Measurements from ENCODE around the gene SUPV3L1.

The SUPV3L1 gene

GRCh38 chr10:69179743-69180524 is at the start of gene SUPV3L1:
Gene SUPV3L1, plus strand, starts transcription at chr10:69180234. Its CDS starts 58 bp downstream, at chr10:69180292.
- TF ChIP-seq EZH2 (IDR thresholded peaks at IDR 0.05; ENCODE audit: borderline replicate concordance, low read length) (no peak), CTCF (IDR thresholded peaks at IDR 0.05; ENCODE audit: low read length) (no peak)
- no peaks in the 10 kb centered on the region for H3K27me3 ChIP-seq (ENCODE audit: insufficient read depth, low read length)
- no peaks in the 10 kb centered on the region for H4K20me1 ChIP-seq (ENCODE audit: insufficient read depth, low read length)
- peak within 1 kb of the TSS; percentile 82 for H3K4me2 ChIP-seq (ENCODE audit: low read length)
- peak within 1 kb of the TSS; percentile 92 for H3K9ac ChIP-seq (ENCODE audit: low read length)
- H3F3A ChIP-seq (ENCODE audit: insufficient read depth, low read length), result no peaks in the 10 kb centered on the region; the same call in 1 of the 2 replicates
- no peak within 1 kb of the TSS for H2AFZ ChIP-seq (ENCODE audit: low read length)
- peak within 1 kb of the TSS; percentile 94 for H3K4me3 ChIP-seq (ENCODE audit: low read depth, low read length, poor library complexity, severe bottlenecking)
- H3K79me2 ChIP-seq (ENCODE audit: insufficient read depth, low read length), result peaks cover 39% of the 10 kb centered on the region
- H3K4me1 ChIP-seq (ENCODE audit: insufficient read depth, low read length, severe bottlenecking), result peaks cover 20% of the 10 kb centered on the region
- peaks cover 11% of the 10 kb centered on the region; the same call in 1 of the 2 replicates for H3K36me3 ChIP-seq (ENCODE audit: insufficient read depth, low read length)
- H3K9me3 ChIP-seq (ENCODE audit: low read length), result no peaks in the 10 kb centered on the region
- peak within 1 kb of the TSS; percentile 84 for H3K27ac ChIP-seq (ENCODE audit: low read depth, low read length, poor library complexity, severe bottlenecking)
- H3K9me2 ChIP-seq (ENCODE audit: low read depth, low read length), result no peaks in the 10 kb centered on the region

GRCh38 chr10:69130251-69130650 is 49.8 kb upstream of the SUPV3L1 start:
- no peaks in the 10 kb centered on the region for H4K20me1 ChIP-seq (ENCODE audit: insufficient read depth, low read length)
- peaks cover 22% of the 10 kb centered on the region for H3K4me1 ChIP-seq (ENCODE audit: insufficient read depth, low read length, severe bottlenecking)
- H3F3A ChIP-seq (ENCODE audit: insufficient read depth, low read length), result no peaks in the 10 kb centered on the region
- H3K9me3 ChIP-seq (ENCODE audit: low read length), result no peaks in the 10 kb centered on the region
- H3K9ac ChIP-seq (ENCODE audit: low read length), result no peak overlapping the region
- no peaks in the 10 kb centered on the region for H3K9me2 ChIP-seq (ENCODE audit: low read depth, low read length)
- H2AFZ ChIP-seq (ENCODE audit: low read length), result no peak overlapping the region
- no peak overlapping the region for H3K4me2 ChIP-seq (ENCODE audit: low read length)
- peaks cover 66% of the 10 kb centered on the region for H3K79me2 ChIP-seq (ENCODE audit: insufficient read depth, low read length)
- H3K4me3 ChIP-seq (ENCODE audit: low read depth, low read length, poor library complexity, severe bottlenecking), result no peak overlapping the region
- TF ChIP-seq CTCF (IDR thresholded peaks at IDR 0.05; ENCODE audit: low read length) (no peak), EZH2 (IDR thresholded peaks at IDR 0.05; ENCODE audit: borderline replicate concordance, low read length) (no peak)
- H3K27ac ChIP-seq (ENCODE audit: low read depth, low read length, poor library complexity, severe bottlenecking), result no peak overlapping the region
- H3K36me3 ChIP-seq (ENCODE audit: insufficient read depth, low read length), result peaks cover 20% of the 10 kb centered on the region
- no peaks in the 10 kb centered on the region for H3K27me3 ChIP-seq (ENCODE audit: insufficient read depth, low read length)

GRCh38 chr10:69139961-69140360 is 40.1 kb upstream of the SUPV3L1 start:
- TF ChIP-seq EZH2 (IDR thresholded peaks at IDR 0.05; ENCODE audit: borderline replicate concordance, low read length) (no peak), CTCF (IDR thresholded peaks at IDR 0.05; ENCODE audit: low read length) (no peak)
- Histone ChIP-seq H3K27ac (ENCODE audit: low read depth, low read length, poor library complexity, severe bottlenecking) (no peak overlapping the region), H3K79me2 (ENCODE audit: insufficient read depth, low read length) (peaks cover 10% of the 10 kb centered on the region; the same call in 1 of the 2 replicates)

More at GRCh38 chr10:69139961-69140360, 40.1 kb upstream of the SUPV3L1 start:
- no peak overlapping the region for H3K4me2 ChIP-seq (ENCODE audit: low read length)
- H2AFZ ChIP-seq (ENCODE audit: low read length), result no peak overlapping the region
- H3K9me2 ChIP-seq (ENCODE audit: low read depth, low read length), result no peaks in the 10 kb centered on the region
- peaks cover 11% of the 10 kb centered on the region for H3K36me3 ChIP-seq (ENCODE audit: insufficient read depth, low read length)
- no peak overlapping the region for H3K4me3 ChIP-seq (ENCODE audit: low read depth, low read length, poor library complexity, severe bottlenecking)
- no peak overlapping the region for H3K9ac ChIP-seq (ENCODE audit: low read length)
- H4K20me1 ChIP-seq (ENCODE audit: insufficient read depth, low read length), result no peaks in the 10 kb centered on the region
- no peaks in the 10 kb centered on the region for H3K27me3 ChIP-seq (ENCODE audit: insufficient read depth, low read length)
- H3K4me1 ChIP-seq (ENCODE audit: insufficient read depth, low read length, severe bottlenecking), result no peaks in the 10 kb centered on the region
- H3F3A ChIP-seq (ENCODE audit: insufficient read depth, low read length), result no peaks in the 10 kb centered on the region
- no peaks in the 10 kb centered on the region for H3K9me3 ChIP-seq (ENCODE audit: low read length)
